ENCODE measurements around the gene CYP26C1.

DNA sequence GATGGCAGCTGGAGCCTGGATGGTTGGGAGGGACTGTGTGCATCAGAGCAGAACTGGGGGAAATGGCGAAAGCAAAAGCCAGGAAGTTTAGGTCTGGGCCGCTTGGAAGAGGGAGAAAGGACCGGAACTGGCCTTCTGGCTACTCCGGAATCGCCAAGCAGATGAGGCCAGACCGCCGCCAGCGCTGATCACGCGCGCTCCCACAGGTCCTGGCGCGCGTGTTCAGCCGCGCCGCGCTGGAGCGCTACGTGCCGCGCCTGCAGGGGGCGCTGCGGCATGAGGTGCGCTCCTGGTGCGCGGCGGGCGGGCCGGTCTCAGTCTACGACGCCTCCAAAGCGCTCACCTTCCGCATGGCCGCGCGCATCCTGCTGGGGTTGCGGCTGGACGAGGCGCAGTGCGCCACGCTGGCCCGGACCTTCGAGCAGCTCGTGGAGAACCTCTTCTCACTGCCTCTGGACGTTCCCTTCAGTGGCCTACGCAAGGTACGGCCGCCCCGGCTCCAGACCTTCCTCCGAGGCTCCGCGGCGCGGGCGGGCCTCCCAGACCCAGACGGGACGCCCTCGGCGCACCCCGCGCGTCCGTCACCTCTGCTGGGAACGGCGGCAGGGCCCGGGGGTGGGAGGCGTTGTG, 2.0 kb downstream of the CYP26C1 start:
- TF ChIP-seq POLR2A (IDR thresholded peaks at IDR 0.05) (no peak), CTCF (IDR thresholded peaks at IDR 0.05) (peak in 3 of 4 experiments; percentile 23 to 44 (median 29))
